C1 segment of cervical spinal cord (tissue), 14 donors: ENCODE results near the gene TCP11.
A peak's percentile ranks its signal among the peaks of the same experiment; 100 is the strongest.

ENCODE experiments used
- DNase-seq, 14 donors: peaks; one replicate each; lab custom pipeline; 2025; lab: John Stamatoyannopoulos, UW

The TCP11 gene

GRCh38 chr6:35092362-35093117 is 48.6 kb downstream of the TCP11 start:
- no peak for DNase-seq

DNA sequence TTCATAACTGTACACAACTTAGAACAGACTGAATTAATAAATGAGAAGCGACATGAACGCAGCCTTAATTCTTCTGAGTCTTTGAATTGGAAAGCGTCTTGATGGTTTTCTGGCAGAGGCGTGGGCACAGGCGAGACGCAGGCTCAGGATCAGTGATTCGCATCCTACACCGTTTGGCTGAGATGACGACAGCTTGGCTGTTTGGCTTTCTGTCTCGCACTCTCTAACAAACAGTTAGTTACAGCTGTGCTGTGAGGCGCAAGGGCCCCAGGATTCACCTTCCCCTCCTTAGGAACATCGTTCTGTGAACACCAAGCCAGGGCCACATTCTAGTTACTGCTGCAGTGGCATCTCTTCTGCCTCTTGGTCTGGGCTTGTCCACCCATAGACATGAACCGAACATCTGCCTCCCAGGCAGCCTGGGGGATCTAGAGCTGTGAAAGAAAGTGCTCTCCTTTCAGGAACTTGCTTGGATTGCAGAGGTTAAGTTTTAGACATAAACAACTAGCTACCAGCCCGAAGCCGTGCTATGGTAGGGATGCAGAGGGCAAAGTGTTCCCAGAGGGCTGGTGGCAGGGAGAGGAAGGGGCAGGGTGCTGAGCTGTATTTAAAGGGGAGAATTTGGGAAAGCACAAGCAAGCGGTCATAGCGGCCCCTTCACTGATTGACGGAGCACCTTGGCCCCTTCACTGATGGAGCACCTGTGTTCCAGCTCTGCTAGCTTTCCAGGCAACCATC is 49.6 kb downstream of the TCP11 start:
- no peak for DNase-seq

DNA sequence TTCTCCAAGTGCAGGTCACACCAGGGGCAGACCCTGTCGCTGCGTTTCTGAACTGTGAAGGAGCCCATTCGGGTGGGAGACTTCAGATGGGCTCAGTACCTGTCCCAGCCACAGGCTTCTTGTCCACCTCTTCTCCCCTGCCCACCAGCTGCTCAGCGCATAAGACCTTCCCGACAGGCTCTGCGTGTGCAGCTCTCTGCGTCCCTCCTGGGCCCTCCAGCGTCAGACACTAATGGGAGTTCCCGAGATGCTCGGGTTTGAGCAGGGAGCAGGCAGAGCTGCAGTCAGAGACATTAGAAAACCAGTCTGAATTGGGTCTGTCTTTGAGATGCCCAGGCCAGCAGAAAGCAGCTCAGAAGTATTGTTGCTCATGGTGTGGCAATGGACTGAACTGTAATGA is 50.4 kb downstream of the TCP11 start:
- no peak for DNase-seq

- DNase-seq, result no peak
Observed at GRCh38 chr6:35089935-35090505, 51.1 kb downstream of the TCP11 start.

DNA sequence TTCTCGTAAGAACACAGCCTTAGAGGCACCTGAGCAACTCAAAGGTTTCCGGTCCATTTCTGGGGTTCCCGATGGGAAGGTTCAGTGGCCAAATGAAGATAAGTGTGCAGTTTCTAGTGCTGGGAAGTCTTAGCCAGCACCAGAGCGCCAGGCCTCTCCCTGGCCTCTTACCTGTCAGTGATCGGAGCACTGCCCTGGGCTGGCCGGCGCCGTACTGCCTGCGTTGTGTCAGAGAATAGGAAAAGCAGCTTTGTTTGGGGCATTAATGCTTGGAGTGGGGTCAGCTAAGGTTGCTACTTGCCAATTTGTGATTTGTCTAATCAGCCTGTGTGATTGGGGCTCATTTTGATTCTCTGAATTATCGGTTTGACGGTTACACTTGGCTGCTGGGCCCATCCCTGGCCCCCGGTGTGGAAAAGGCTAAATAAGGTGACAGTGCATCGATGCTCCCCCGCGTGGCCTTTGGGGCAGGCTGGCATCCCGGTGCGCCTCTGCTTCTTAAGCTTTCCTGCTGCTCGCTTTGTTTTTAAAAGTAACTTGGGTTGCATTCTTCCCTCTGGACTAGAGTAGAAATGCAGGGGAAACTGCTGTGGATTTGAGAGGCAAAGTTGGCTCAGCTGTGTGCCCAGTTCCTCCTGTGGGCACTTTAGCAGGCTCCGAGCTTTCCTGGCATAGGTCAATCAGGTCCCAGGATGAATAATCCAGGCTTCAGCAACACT is 51.8 kb downstream of the TCP11 start:
- DNase-seq, result no peak

- no peak for DNase-seq
Observed at GRCh38 chr6:35088281-35089215, 52.6 kb downstream of the TCP11 start.

DNA sequence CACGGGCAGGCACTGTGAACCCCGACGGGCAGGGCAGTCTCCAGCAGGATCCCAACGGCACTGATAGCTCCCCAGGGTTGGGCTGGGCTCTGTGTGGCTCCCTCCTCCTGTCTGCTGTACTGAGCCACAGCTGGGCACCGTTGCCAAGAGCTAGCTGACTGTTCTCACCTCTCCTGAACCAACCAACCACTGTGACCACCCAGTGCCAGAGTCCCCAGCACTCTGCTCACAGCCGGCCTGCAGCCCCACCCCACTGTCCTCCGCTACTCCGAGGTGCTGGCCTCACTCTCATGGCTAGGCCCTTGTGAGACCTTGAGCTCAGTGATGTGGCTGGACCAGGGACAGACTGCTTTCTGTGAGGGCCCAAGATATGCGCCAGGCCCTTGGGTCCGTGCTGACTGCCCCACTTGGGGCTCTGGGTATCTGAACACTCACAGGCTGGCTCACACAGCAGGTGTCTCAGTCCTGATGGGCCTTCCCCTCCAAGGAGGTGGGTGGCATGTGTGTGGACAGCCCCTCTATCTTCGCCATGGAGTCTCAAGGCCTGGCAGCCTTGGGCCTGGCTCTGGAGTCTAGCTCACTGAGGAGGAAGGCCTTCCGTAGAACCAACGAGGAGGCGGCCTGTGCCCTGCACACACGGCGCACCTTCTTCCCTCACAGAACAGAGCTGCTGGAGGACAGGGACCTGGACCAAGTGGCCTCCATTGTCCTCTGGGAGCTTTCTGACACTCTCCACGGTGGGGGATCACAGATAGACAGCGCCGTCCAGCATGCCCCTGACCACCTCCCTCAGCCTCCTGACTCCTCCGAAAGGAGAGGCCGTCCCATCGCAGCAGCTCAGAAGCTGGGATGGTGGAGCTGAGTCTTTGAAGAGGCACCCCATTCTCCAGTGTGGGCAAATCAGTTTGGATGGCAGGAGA is 53.5 kb downstream of the TCP11 start:
- DNase-seq, result no peak

GRCh38 chr6:35086636-35087360 is 54.3 kb downstream of the TCP11 start:
- no peak for DNase-seq

DNA sequence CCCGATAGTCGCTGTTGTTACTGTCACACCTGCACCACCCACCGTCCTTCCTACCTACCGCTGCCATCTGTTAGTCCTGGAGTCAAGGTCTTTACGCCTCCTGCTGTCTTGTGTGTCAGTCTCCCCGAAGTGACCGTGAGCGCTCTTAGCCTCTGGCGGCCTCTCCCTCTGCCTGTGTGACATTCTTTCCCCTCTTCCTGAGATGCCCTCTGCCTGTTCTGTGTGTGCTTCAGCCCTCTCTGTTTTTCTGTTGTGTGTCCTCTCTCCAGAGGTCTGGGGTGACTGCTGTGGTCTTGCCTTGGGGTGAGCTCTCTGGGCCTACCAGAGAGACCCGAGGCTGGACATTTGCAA is 54.9 kb downstream of the TCP11 start:
- no peak for DNase-seq

DNA sequence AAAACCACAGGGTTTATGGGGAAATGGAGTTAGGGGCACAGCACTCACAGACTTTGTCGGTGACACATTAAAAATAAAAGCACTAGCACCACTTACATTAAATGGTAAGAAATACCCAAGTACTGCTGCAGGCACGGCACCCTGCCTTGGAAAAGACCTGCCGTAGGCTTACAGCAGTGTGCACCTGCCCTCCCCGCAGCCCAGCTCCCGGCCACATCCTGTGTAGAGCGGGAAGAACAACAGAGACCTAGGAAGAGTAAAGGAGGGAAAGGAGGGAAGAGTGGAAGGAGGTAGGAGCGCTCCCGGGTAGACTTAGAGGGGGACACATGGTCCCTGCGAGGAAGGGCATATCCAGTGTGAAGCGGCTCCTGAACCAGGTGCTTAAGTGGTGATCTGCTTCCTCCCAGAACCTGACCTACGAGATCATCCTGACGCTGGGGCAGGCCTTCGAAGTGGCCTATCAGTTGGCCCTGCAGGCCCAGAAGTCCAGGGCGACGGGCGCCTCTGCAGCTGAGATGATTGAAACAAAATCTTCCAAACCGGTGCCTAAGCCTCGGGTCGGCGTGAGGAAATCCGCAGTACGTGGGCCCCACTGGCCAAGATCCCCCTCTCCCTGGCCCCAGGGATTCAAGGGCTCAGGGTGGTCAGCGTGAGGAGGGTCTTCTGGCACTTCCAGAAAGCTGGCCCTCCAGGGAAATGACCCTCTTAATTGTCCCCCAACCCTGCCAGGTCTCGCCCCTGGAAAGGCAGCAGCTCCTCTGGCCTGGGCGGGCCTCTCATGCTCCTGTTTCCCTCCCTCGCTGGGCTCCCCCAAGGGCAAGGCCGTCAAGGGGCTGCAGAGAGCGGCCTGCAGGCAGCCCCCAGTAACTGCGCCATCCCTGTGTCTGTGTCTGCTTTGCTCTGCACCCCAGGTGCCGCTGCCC is 55.5 kb downstream of the TCP11 start:
- no peak for DNase-seq

GRCh38 chr6:35084511-35085203 is 56.5 kb downstream of the TCP11 start:
- no peak for DNase-seq

- DNase-seq, result peak in 2 of 14 donors; percentile 23 to 37
Observed at GRCh38 chr6:35084041-35084491, 57.1 kb downstream of the TCP11 start.

- DNase-seq, result no peak
Observed at GRCh38 chr6:35083507-35083906, 57.6 kb downstream of the TCP11 start.

DNA sequence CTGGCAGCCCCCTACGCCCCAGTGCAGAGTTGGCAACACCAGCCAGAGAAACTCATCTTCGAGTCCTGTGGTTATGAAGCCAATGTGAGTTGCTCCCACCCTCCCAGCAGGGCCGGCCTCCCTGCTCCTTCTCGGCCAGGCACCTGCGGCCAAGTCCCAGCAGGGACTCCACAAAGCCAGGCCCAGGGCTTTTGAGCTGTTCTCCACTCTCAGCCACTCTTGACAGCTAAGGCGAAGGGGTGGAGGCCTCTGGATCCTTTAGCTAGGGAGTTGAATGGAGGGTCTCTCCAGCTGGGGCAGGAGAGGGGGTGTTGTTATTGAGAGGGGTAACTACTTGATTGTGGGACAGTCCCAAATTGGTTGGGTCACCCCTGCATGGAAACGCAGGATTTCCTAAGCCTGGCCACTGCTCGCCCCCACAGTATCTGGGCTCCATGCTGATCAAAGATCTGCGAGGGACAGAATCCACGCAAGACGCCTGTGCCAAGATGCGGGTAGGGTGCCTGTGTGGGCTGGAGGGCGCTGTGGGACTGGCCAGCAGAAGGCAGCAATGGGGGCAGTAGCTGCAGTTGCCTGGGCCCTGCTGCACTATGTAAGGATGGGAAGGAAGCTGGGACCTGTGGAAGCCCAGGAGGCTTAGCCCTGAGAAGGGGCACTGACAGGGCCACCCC is 58.3 kb downstream of the TCP11 start:
- DNase-seq, result no peak

DNA sequence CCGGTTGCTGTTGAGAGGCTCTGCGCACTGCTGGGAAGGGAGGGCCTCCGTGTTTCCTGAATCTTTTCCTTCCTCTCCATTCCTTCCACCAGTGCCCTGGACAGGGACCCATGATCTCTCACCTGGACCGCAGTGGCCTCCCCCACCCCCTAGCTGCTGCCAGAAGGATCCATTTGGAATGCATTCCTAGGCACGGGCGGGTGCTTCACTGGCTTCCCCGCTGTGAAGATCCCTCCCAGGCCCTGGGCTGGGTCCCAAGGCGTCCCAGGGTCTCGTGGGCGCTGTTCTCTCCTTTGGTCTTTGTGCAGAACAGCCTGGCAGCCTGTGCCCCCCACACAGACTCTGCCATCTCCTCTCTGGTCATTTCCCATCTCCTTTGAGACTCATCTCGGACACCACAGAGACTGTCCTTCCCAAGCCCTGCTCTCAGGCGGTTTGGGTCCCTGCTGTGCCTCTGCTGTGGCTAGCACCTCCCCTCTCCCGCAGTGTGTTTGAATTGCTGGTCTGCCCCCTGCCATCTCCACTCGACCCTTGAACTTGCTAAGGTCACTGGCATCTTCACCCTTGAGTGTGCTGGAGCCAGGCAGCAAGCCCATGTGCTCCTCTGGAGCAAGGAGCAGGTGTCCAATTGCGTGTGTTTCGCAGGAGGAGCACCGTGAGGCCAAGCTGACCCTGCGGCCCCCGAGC is 59.0 kb downstream of the TCP11 start:
- no peak for DNase-seq

DNA sequence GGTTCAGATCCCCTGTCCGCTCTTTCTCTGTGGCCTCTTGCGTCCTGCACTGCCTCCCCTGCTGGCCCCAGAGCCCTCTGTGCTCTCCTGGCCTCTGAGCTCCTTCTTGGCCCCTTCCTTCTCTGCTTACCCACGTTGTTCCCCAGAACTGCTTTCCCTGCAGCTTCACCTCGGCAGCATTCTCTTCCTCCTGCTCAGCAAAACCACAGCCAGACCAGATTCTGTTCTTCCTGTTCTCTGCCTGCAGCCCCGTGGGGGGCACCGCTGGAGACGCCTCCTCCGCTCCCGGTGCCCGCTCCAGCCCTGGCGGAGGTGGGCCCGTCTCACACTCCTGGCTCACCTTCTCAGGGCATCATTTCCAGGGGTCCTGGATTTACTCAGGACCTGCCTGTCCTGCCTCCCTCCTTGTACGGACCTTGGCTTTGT is 59.7 kb downstream of the TCP11 start:
- peak in 3 of 14 donors; percentile 32 to 54 (median 44) for DNase-seq
